NCI-H748 (cell line): ENCODE data around the gene LAMC1.

Experiments
- DNase-seq: peaks from one replicate; lab custom pipeline; 2025; ENCODE audit not compliant: unreplicated experiment; lab: John Stamatoyannopoulos, UW

The LAMC1 gene

DNA sequence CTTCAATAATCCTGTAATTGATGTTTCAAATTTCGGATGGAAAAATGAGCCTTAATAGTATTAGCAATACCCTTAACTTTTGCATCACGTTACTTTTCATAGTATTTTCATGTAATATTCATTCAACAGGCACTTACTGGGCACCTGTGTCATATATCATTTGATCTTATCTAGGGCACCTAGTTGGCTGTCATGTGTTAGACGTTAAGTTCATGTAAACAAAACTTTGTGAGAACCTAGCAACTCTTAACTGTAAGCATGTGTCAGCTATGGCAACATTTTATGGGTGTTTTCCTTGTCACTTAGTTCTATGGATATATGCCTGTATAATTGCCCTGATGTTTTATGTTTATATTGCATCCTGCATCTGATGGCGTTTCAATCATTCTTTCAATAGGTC lies 163.6 kb downstream of the LAMC1 start:
- no peak for DNase-seq

GRCh38 chr1:183188240-183188639 lies 165.0 kb downstream of the LAMC1 start:
- DNase-seq: no peak

- no peak for DNase-seq
These were observed 168.6 kb downstream of the LAMC1 start for GRCh38 chr1:183191833-183192232.

GRCh38 chr1:183193963-183194525 lies 170.8 kb downstream of the LAMC1 start:
- DNase-seq: no peak

- no peak for DNase-seq
These were observed 171.4 kb downstream of the LAMC1 start for GRCh38 chr1:183194527-183195141.

GRCh38 chr1:183195142-183195574 lies 171.9 kb downstream of the LAMC1 start:
- DNase-seq: no peak
